Measurements from ENCODE around the gene COLQ. TPM values are rescaled to one million over a fixed set of nuclear protein-coding genes. Genes with fewer than 3 reads are reported as not detected.

Gene COLQ
- total RNA-seq, 1 donor from 2014 or later, result 9.9 TPM

DNA sequence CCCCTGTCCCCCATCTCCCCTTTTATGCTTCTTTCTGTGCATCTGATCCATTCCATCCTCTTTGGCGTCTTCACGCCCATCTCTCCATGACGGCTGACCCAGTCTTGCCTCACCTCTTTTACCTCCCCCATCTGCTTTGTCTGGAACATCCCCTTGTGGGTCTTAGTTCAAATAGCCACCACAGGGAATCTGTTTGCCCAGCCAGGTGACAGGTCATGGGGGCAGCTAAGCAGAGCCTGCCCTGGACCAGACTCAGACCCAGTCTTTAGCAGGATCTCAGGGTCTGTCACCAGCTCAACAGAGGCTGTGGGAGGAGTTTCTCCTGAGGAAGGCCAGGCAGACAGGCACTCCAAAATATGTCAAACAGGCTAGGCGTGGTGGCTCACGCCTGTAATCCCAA, 28.1 kb downstream of the COLQ start:
- TF ChIP-seq, protein P1, sequence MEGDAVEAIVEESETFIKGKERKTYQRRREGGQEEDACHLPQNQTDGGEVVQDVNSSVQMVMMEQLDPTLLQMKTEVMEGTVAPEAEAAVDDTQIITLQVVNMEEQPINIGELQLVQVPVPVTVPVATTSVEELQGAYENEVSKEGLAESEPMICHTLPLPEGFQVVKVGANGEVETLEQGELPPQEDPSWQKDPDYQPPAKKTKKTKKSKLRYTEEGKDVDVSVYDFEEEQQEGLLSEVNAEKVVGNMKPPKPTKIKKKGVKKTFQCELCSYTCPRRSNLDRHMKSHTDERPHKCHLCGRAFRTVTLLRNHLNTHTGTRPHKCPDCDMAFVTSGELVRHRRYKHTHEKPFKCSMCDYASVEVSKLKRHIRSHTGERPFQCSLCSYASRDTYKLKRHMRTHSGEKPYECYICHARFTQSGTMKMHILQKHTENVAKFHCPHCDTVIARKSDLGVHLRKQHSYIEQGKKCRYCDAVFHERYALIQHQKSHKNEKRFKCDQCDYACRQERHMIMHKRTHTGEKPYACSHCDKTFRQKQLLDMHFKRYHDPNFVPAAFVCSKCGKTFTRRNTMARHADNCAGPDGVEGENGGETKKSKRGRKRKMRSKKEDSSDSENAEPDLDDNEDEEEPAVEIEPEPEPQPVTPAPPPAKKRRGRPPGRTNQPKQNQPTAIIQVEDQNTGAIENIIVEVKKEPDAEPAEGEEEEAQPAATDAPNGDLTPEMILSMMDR (IDR thresholded peaks at IDR 0.05; ENCODE audit: unreplicated experiment), result no peak
- Mint-ChIP-seq H3K4me3 (ENCODE audit: low read depth) (no peak overlapping the region), H3K27me3 (no peaks in the 10 kb centered on the region), H3K4me1 (ENCODE audit: low read depth) (peaks cover 17% of the 10 kb centered on the region), H3K36me3 (ENCODE audit: insufficient read depth) (no peaks in the 10 kb centered on the region), H3K9me3 (ENCODE audit: low read depth) (no peaks in the 10 kb centered on the region), H3K27ac (no peak overlapping the region)
- DNase-seq (ENCODE audit: low spot score, unreplicated experiment), result no peak

DNA sequence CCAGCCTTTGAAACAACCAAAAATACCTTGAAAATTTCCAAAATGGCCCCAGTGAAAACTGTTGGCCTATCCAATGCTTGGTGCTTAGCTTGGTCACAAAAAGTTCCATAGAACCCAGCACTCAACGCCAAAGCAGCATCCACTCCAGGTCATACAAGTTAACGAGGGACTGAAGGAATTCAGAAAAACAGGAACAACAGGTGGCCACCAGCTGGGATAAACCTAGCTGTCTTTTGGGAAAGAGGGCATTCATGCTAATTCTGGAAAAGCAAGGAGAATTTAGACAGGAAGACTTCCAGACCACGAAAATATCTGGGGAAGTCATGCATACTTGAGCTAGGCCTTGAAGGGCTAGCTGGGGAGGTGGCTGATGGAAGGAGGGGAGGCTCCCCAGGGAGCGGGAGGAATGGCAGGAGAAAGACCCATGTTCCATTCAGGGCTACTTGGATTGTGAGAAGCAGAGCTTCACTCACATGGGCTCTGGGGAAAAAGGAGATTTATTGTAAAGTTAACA, 28.6 kb downstream of the COLQ start:
- Mint-ChIP-seq H3K4me3 (ENCODE audit: low read depth) (no peak overlapping the region), H3K9me3 (ENCODE audit: low read depth) (no peaks in the 10 kb centered on the region), H3K4me1 (ENCODE audit: low read depth) (peaks cover 17% of the 10 kb centered on the region), H3K27ac (no peak overlapping the region), H3K36me3 (ENCODE audit: insufficient read depth) (no peaks in the 10 kb centered on the region), H3K27me3 (no peaks in the 10 kb centered on the region)
- no peak for DNase-seq (ENCODE audit: low spot score, unreplicated experiment)
- TF ChIP-seq, protein P1 (IDR thresholded peaks at IDR 0.05; ENCODE audit: unreplicated experiment), result no peak

DNA sequence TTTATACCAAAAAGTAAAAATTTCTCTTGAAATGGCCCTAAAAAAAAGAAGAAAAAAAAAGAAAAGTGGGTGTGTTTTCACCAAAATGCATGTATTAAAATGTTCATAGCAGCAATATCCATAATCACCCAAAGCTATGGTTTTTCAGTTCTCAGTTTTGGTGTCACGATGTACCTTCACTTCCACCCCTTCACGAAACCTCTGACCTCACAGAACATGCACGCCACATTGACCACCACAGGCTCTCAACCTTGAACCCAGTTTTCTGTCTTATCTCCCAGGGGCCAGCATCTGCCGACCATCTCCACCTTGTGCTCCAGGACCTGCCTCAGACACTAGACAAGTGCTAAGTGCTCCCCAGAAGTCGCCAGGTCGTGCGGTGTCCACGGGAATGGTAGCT, 30.4 kb downstream of the COLQ start:
- Mint-ChIP-seq H3K9me3 (ENCODE audit: low read depth) (no peaks in the 10 kb centered on the region), H3K27ac (no peak overlapping the region), H3K36me3 (ENCODE audit: insufficient read depth) (peaks cover 11% of the 10 kb centered on the region), H3K4me1 (ENCODE audit: low read depth) (peaks cover 15% of the 10 kb centered on the region), H3K4me3 (ENCODE audit: low read depth) (no peak overlapping the region), H3K27me3 (no peaks in the 10 kb centered on the region)
- TF ChIP-seq, protein P1 (IDR thresholded peaks at IDR 0.05; ENCODE audit: unreplicated experiment), result no peak
- DNase-seq (ENCODE audit: low spot score, unreplicated experiment), result no peak

DNA sequence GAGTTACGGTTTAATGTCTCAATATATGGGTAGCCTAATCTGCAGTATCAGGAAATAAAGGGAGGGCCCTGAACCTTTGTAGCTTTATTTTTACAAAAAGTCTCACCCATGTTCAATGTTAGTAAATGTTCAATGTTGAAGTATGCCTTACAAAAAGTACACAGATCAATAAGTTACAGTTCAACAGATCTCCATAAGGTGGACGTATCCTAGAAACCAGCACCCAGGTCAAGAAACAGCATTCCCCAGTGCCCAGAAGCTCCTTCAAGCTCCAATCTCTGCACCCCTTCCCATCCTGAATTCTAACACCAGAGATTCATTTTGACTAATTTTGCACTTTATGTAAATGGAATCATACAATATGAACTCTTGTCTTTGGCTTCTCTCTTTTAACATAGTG, 31.3 kb downstream of the COLQ start:
- Mint-ChIP-seq H3K36me3 (ENCODE audit: insufficient read depth) (peaks cover 13% of the 10 kb centered on the region), H3K9me3 (ENCODE audit: low read depth) (no peaks in the 10 kb centered on the region), H3K4me3 (ENCODE audit: low read depth) (no peak overlapping the region), H3K27ac (no peak overlapping the region), H3K27me3 (no peaks in the 10 kb centered on the region), H3K4me1 (ENCODE audit: low read depth) (peaks cover 10% of the 10 kb centered on the region)
- DNase-seq (ENCODE audit: low spot score, unreplicated experiment), result no peak
- TF ChIP-seq, protein P1 (IDR thresholded peaks at IDR 0.05; ENCODE audit: unreplicated experiment), result no peak

DNA sequence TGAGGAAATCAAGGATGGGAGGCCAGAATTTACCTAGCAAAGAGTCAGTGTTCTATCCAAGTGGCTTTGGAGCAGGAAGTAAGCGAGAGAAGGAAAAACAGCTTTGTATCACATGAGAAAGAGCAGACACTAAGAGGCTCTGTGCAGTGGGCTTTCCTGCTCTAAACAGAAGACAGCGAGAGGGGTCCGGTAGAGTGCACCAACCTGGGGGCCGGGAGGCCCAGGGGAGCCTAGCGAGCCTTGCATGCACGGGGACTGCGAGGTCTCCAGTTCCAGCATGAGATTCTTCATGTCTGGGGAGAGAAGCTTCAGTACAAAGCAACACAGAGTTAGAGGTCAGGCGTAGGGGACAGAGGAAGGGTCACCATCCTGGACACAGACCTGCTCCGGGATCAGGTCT, 33.5 kb downstream of the COLQ start:
- no peaks in the 10 kb centered on the region for H3K27me3 Mint-ChIP-seq
- peaks cover 10% of the 10 kb centered on the region for H3K4me1 Mint-ChIP-seq (ENCODE audit: low read depth)
- H3K9me3 Mint-ChIP-seq (ENCODE audit: low read depth), result peaks cover 9% of the 10 kb centered on the region
- no peak overlapping the region for H3K27ac Mint-ChIP-seq
- H3K4me3 Mint-ChIP-seq (ENCODE audit: low read depth), result no peak overlapping the region
- peaks cover 18% of the 10 kb centered on the region for H3K36me3 Mint-ChIP-seq (ENCODE audit: insufficient read depth)
- DNase-seq (ENCODE audit: low spot score, unreplicated experiment), result no peak
- TF ChIP-seq, protein P1 (IDR thresholded peaks at IDR 0.05; ENCODE audit: unreplicated experiment), result no peak

All from progenitor cell of endocrine pancreas (in vitro differentiated cells).